ELR (cell line): Measurements from ENCODE around the gene HIKESHI.

Experiments used
- DNase-seq: peaks from one replicate; pipeline ENCODE4 v3.0.0-alpha.2; 2015; ENCODE audit warnings: low read depth

HIKESHI gene

DNA sequence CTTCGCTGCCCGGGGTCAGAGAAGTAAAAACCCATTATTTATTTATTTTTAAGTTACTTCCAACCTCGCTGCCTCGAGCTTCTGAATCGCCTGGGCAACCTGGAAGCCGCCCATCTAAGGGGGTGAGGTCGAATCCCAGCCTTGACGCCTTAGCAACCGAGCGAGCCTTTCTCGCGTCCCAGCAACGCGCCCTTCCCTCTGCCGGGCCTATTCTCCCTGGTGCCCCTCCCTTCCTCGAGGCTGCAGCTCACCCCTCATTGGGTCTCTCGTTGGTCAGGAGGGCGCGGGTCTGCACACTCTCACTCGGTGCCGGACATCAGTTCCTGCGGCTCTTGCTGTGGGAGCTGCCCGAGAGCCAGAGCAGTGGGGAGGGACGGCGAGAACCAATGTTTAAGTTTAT is 72.5 kb downstream of the HIKESHI start, which contains the start of gene CCDC81:
Gene CCDC81, plus strand, starts transcription at position 302 of the 400 bp plus-strand sequence. CDS start 277 bp downstream, outside the sequence.
- DNase-seq = no peak

DNA sequence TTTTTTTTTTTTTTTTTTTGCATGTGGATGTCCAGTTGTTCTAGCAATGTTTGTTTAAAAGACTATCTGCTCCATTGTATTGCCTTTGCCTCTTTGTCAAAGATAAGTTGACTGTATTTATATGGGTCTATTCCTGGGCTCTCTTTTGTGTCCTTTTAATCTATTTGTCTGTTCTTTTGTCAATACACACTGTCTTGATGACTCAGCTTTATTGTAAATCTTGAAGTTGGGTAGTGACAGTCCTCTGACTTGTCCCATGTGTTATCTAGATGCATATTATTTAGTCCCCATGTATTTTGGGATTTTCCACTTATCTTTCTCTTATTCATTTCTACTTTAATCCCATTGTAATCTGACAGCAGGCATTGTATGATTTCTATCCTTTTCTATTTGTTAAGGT is 75.9 kb downstream of the HIKESHI start:
- DNase-seq = no peak

DNA sequence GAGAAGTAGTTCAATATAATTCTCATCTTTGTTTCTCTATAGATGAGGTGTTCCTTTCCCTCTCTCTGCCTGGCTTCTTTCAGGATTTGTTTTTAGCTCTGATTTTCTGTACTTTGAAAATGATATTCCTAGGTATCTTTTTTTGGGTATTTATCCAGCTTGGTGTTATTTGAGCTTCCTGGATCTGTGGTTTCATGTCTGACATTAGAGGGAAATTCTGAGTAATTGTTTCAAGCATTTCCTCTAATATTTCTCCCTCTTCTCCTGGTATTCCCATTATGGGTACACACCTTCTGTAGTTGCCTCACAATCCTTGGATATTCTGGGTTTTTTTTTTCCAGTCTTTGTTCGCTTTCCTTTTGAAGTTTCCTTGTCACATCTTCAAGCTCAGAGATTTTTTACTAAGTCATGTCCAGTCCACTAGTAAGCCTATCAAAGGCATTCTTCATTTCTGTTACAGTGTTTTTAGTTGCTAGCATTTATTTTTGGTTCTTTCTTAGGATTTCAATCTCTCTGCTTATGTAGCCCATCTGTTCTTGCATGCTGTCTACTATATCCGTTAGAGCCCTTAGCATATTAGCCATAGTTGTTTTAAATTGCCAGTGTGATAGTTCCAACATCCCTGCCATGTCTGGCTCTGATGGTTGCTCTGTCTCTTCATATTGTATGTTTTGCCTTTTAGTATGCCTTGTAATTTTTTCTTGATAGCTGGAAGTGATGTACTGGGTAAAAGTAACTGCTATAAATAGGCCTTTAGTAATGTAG is 78.4 kb downstream of the HIKESHI start:
- DNase-seq = no peak

DNA sequence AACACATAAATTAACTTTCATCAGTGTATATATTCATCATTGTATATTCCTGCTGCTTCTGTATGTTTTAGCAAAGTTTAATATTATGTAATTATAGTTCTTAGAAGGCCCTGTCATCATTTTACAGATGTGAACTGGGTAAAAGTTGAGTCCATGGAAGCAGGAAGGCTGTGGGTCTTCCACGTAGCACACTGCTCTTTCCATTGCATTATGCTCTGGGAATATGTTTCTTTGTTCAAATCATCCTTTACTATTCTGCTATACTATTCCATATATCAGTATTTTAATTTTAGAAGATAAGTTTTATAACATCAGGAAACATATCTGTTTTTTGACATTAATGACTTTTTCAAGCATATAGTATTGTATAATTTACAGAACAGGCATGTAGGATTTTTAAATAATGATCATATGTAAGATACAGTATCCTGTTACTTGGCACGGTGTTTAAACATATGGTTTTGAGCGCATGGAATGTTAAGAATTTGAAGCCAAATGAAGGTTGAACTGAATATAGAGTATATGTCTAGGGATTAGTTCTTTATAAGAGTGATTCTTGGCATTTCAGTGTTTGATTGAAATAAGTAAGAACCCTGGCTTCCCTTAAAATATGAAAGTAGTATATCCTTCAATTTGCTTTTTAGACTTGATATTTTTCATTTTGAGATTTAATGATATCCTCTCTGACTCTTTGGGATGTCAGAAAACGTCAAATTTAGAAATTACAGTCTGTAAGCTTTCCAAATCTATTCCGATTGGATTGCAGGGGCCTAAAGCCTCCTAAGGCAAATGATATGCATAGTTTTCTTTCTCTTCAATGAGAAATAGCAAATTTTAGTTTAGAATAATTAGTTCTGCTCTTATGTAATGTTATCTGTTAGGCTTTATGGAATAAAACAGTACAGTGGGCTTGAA is 81.3 kb downstream of the HIKESHI start:
- DNase-seq = no peak

DNA sequence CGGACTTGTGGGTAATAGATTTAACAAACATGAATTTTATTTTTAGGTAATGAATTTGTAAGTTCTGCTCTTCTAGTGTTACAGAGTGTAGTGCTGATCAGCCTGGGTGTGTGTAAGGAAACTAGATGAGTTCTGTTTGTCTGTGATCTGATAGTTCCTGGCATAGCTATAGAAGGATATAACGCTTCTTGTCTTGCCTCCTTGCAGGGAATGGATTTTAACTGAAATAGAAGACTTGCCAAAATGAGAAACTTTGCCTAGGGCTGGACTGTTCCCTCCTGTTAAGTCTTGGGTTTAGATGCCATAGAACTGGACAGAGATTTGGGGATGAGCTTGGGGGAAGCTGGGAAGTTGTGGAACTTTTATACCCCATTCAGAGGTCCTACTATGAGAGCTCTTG is 84.2 kb downstream of the HIKESHI start:
- no peak for DNase-seq

DNA sequence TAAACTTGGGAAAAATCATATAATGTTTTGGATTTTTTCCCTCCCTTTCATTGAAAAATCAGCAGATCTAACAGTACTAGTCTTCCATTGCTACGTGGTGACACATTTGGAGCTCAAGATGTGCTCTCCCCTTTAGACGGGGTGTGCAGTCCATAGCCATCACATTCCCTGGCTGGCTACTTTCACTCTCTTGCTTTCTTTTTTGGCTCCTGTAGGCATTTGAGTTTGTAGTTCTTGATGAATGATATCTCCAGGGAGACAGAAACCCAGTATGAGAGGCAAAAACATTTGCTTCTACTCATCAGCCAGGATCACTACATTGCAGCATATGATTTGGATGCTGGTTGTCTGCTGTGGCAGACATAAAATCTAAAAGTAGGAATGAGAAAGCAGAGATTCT is 84.7 kb downstream of the HIKESHI start:
- no peak for DNase-seq

DNA sequence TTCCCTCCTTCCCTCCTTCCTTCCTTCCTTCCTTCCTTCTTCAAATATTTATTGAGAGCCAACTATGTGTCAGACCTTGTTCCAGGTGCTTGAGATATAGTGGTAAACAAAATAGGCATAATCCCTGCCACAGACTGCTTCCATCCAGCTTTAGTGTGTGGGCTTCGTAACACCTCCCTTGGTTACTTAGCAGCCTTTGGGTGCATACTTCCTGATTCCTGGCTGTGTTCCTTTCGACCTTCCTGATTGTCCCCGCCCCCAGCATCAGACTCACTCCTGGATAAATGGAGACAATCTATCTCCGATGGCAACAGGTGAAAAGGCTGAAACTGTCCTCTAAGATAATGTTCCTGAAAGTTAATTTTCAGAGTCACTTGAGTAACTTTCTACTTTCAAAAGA is 86.2 kb downstream of the HIKESHI start:
- no peak for DNase-seq

DNA sequence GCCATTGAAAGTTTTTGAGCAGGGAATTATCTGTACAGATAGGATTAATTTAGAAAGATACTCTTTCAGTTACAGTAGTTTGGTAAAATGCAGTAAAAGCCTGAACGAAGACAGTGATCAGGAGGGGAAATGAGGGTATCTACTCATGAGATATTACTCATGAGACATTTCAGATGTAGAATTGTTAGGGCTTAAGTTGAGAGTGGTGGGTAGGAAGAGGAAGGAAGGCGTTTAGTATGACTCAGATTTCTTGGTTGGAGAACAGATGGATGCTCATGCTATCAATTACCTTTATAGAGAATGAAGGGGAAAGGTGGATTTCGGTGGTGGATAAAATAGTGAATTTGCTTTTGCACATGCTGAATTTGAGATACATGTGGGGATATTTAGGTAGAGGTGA is 88.4 kb downstream of the HIKESHI start:
- DNase-seq = peak; percentile 33

DNA sequence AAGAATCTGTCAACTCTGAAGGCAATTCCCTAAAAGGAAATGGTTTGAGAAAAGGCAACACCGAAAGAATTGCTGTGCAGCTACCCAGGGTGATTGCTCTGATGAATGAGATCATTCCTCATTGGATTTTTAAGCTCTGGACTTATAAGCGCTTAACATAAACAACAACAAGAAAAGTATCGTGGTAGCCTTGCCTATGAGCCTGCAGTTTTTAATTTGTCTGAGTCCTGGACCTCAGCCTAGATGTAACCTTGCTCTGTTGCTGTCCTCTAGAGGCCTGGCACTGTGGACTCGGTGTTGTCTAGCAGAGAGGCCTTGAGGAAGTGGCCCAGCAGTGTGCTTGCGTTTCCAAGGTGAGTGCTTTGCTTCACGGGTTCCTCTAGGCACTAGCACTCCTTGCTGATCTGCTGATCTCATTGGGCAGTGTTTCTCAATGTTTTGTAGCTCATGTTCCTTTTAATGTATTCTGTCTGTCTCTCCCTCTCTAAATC is 93.1 kb downstream of the HIKESHI start:
- peak; percentile 29 for DNase-seq
